ENCODE results near the gene NDUFS3.

DNA sequence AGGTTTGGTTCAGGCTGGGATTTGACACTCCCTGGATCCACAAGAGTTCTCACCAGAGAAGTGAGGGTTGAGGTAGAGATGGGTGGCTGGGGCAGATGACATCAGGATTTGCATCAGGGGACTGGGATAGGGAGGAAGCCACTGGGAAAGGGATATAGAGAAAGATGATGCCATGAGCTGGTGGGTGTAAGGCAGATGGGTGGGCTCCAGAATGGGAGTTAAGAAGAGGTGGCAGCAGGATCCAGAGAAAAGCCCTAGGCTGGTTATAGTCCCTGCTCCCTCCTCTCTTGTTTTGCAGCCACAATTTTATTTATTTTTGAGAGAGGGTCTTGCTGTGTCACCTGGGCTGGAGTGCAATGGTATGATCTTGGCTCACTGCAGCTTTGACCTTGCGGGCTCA, 17.1 kb downstream of the NDUFS3 start:
- TF ChIP-seq, protein P1, sequence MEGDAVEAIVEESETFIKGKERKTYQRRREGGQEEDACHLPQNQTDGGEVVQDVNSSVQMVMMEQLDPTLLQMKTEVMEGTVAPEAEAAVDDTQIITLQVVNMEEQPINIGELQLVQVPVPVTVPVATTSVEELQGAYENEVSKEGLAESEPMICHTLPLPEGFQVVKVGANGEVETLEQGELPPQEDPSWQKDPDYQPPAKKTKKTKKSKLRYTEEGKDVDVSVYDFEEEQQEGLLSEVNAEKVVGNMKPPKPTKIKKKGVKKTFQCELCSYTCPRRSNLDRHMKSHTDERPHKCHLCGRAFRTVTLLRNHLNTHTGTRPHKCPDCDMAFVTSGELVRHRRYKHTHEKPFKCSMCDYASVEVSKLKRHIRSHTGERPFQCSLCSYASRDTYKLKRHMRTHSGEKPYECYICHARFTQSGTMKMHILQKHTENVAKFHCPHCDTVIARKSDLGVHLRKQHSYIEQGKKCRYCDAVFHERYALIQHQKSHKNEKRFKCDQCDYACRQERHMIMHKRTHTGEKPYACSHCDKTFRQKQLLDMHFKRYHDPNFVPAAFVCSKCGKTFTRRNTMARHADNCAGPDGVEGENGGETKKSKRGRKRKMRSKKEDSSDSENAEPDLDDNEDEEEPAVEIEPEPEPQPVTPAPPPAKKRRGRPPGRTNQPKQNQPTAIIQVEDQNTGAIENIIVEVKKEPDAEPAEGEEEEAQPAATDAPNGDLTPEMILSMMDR (IDR thresholded peaks at IDR 0.05) = no peak
- TF ChIP-seq EP300 (IDR thresholded peaks at IDR 0.05) = no peak
